Activated CD8-positive, alpha-beta memory T cell treated with anti-CD3 and anti-CD28 coated beads, Interleukin-2, amount 50 U/mL, for 24 hours (primary cell): ENCODE data around the gene MTARC2.
A peak's percentile ranks its signal among the peaks of the same experiment; 100 is the strongest.
"Not testable (repeated sequence)": the region's sequence is repeated elsewhere in the genome, so short reads cannot be mapped to it uniquely, and the experiment has no call there.

Experiments used
- DNase-seq: peaks from one replicate; pipeline ENCODE4 v3.0.0-alpha.2; 2020; ENCODE audit errors: extremely low read depth

Gene MTARC2

GRCh38 chr1:220732621-220733020, 15.5 kb upstream of the MTARC2 start:
- no peak for DNase-seq

DNA sequence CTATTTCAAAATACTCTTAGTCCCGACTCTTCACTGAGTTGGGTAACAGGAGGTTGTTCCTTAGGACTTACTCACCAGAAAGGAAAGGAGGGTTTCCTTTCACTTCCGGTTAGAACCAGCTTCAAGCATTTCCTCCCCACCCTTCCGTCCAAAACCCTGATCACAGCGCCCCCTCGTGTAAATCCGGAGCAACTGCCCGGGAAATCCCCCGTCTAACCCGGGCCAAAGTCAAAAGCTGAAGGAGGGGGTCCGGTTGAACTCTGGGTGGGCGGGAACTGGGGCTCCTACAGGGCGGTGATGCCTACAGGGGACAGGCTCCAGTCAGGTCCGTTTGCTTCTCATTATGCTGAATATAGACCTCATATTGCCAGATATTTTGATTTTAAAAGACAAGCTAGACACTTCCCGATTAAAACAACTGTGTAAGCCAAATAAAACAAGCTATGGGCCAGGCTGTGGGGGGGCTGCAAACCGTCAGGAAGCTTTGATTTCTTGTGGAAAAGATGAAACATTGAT, 15.0 kb upstream of the MTARC2 start:
- DNase-seq, result peak; percentile 54

GRCh38 chr1:220734571-220735326, 13.4 kb upstream of the MTARC2 start:
- DNase-seq, result no peak

DNA sequence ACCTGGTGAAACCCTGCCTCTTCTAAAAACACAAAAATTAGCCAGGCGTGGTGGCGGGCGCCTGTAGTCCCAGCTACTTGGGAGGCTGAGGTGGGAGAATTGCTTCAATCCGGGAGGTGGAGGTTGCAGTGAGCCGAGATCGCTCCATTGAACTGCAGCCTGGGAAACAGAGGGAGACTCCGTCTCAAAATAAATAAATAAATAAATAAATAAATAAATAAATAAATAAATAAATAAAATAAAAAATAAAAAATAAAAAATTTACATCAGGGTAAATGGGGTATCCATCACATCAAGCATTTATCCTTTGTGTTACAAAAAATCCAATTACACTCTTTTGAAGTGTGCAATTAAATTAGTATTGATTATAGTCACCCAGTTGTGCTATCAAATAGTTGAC, 11.8 kb upstream of the MTARC2 start:
- DNase-seq, result not testable (repeated sequence)

- DNase-seq, result no peak
These were observed 6.8 kb upstream of the MTARC2 start for GRCh38 chr1:220741349-220741748.

DNA sequence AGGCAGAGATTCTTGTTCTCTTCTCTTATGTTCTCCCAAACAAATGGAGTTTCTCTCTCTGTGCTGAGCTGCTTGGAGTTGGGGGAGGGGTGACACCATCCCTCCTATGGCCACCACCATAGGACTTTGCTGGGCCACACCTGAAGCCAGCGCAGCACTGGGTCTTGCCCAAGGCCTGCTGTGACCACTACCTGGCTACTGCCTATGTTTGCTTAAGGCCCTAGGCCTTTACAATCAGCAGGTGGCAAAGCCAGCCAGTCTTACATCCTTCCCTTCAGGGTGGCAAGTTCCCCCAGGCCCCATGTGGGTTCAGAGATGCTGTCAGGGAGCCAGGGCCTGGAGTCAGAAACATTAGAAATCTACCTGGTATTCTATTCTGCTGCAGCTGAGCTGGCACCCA, 6.3 kb upstream of the MTARC2 start:
- no peak for DNase-seq

DNA sequence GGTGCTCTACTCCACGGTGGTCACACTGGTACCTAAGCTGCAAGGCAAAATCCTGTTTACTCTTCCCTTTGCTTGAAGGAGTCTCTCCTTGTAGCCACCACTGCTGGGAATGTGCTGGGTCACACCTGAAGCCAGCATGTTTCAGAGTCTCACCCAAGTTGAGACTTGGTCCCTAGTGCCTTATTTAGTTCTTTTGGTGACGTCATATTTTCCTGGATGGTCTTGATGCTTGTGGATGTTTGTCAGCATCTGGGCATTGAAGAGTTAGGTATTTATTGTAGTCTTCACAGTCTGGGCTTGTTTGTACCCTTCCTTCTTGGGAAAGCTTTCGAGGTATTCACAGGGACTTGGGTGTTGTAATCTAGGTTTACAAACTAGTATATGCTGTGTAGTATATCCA, 5.6 kb upstream of the MTARC2 start:
- DNase-seq, result no peak

GRCh38 chr1:220746851-220747250, 1.3 kb upstream of the MTARC2 start:
- DNase-seq, result no peak

DNA sequence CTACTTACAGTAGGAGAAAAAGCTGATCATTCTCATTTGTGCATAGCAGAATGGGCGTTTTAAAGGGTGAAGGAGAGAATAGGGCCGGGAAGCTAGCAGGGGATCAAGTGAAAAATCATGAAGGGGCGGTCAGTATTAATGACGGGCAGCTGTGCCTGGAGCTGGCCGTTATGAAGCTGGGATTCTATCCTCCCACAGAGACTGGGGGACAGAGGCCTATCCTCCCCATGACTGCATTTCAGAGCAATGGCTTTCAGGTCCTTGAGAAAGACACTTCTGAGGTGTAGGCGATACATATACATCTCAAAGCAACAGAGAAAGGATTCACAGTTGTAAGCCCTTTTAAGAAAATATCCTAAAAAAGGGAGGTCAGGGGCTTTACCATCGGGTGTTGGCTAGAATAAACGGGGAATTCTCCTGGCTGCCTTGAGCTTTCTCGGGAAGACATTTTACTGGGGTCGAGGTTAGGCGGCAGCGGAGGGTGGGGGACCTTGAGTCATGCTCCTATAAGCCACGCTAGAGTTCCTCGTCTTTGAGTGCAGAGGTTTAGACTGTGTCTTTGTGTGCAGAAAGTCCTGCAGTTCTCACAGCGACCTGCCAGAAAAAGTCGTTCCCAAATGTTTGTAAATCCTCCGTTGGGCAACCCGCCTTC, 559 bp upstream of the MTARC2 start:
- no peak for DNase-seq

DNA sequence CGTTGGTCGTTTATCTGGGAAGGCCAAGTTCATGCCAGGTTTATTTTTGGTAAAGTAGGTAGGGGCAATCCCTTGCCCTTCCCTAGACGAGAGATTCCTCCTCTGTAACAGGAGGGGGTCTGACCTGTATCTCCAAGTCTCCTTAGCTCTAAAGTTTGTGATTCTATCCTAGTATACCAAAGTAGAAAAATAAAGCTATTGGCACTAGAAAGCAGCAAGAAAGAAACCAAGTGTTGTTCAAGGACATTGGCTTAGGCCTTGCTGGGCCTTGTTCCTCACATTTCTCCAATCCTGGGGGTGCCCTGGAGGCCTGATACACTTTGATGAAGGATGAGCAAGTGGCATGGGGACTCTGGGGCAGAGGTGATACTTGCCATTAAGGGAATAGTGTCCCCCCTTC, 814 bp downstream of the MTARC2 start:
- no peak for DNase-seq

GRCh38 chr1:220750131-220750515, 2.0 kb downstream of the MTARC2 start:
- no peak for DNase-seq

DNA sequence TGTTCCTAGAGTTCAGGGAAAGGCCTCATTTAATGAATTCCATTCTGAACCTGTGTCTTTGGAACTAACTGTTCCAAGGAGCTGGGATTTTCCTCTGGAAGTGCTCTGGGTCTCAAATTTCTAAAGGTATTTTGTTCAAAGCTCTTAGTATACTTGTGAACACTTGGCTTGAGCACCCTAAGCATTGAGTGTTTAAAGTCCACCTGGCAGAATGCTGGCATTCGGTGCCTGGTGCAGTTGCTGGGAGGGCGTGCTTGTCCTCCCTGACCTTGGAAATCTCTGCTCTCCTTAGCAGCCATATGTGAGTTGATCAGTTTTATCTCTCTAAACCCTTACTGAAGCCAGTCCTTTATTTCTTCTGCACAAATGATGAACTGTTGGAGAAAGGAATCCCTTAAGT, 3.0 kb downstream of the MTARC2 start:
- no peak for DNase-seq

DNA sequence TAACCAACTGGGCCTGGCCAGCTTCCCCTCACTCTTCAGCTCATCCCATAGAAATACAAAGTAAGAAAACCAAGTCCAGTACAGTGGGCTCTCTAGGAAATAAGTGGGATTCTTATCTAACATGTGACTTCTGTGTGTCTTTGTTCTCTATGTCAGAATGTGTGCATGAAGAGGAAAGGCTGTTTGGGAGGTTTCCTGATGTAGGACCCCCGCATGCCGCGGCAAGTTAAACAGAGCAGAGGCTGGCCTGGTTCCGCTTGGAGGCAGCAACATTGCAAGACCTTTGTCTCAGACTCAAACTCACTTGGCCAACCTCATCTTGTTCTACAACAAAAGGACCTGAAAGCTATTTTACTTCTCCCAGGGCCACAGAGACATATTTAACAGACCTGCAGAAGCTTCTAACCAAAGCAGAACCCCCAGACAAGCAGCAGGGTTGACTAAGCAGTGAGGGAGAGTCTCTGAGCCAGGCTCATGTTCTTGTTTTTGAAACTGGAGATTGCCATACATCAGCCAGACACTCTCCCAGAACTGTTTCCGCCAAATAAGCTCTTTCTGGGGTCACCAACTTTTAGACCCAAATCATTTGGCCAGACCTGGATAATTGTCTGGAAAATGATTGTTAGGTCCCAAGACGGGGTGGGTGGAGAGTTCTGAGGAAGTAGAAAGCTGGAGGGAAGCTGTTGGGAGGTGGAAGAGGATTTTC, 6.2 kb downstream of the MTARC2 start:
- DNase-seq, result no peak

- no peak for DNase-seq
These were observed 6.8 kb downstream of the MTARC2 start for GRCh38 chr1:220754918-220755295.

GRCh38 chr1:220755309-220755708, 7.2 kb downstream of the MTARC2 start:
- no peak for DNase-seq

DNA sequence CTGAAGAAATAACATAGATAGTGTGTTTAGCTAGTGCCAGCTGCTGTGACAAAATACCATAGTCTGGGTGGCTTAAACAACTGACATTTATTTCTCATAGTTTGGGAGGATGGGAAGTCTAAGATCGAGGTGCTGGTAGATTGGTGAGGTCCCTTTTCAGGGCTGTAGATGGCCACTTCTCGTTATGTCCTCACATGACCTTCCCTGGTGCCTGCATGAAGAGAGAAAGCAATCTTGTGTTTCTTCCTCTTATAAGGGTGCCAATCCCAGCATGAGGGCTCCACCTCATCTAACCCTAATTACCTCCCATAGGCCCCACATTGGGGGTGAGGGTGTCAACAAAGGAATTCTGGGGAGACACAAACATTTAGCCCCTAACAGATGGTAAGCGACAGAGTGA, 9.3 kb downstream of the MTARC2 start:
- no peak for DNase-seq

DNA sequence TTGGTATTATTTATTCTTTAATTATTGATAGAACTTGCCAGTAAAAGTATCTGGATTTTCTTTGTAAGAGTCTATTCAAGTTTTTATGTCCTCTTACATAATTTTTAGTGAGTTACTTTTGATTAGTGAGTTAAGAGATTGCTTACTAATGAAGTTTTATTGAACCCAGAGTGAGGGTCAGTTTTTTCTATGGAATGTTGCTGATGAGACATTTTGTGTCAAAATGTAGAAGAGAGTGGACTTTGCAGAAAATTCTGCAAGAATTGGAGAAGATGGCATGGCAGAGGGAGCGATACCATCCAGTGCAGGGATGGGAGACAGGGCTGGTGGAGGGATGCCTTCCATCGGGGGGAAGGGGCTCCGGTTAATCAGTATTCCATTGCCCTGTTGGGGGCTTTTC, 11.0 kb downstream of the MTARC2 start:
- no peak for DNase-seq

- no peak for DNase-seq
These were observed 13.7 kb downstream of the MTARC2 start for GRCh38 chr1:220761688-220762427.

DNA sequence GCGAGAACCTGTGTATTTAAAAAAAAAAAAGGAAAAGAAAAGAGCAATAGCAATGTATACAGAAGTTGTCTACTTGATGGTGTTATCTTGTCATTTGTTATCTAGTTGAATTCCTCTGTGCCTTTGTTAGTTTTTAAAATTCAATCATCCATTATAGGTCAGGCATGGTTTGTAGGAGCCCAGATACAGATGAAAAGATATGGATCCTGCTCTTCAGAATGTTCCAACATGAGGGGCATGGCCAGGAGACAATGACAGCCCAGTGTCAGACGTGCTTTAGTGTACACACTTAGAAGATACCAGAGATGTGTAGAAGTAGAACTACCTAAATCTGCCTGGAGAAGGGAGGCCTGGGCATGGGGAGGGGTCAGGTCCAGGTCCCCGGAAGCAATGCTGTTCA, 16.6 kb downstream of the MTARC2 start:
- DNase-seq, result no peak

- no peak for DNase-seq
These were observed 19.4 kb downstream of the MTARC2 start for GRCh38 chr1:220767312-220768125.

- DNase-seq, result no peak
These were observed 20.0 kb downstream of the MTARC2 start for GRCh38 chr1:220768126-220768601.
